AG20443 (cell line): ENCODE data around the gene CABLES2.
"Not testable (repeated sequence)": the region's sequence is repeated elsewhere in the genome, so short reads cannot be mapped to it uniquely, and the experiment has no call there.

Experiments
- DNase-seq: peaks from one replicate; pipeline ENCODE4 v3.0.0; 2012; ENCODE audit warnings: low spot score, mixed read lengths

The CABLES2 gene

DNA sequence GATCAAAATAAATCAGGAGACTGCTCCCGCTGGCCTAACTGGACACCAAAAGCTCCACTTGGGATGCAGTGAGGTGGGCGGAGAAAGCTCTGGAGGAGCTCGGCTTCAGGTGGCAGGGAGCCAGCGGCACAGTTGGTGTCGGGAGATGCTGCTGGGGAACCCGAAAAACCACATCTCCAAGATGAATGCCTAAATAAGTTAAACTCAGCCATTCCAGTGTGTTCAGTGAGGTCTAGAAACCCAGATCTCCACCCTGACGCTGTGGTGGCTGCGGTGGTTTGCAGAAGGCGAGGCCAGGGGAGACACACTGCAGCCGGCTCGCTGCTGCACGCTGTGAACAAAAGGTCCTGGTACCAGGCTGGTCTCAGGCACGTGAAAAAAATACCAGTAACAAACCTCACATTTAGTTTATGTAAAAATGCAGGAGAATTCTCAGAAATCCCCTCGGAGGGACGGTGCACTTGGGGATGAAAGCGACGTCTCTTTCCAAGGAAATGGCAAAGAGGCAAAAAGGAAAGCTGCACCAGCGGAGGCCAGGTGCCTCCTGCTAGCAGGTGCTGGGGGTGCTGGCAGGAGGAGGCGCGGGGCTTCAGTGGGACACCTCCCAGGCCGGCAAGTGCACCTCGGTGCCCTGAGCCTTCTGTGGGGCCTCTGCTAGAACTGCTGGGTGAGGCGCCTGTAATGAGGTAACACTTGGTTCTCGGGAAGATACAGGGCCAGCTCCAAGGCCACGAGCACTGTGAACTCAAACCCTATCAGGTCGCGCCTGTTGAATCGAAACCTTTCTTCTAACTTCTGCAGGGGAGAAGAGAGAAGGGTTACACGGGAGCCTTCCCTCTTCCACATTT, 16.5 kb downstream of the CABLES2 start:
- no peak for DNase-seq

DNA sequence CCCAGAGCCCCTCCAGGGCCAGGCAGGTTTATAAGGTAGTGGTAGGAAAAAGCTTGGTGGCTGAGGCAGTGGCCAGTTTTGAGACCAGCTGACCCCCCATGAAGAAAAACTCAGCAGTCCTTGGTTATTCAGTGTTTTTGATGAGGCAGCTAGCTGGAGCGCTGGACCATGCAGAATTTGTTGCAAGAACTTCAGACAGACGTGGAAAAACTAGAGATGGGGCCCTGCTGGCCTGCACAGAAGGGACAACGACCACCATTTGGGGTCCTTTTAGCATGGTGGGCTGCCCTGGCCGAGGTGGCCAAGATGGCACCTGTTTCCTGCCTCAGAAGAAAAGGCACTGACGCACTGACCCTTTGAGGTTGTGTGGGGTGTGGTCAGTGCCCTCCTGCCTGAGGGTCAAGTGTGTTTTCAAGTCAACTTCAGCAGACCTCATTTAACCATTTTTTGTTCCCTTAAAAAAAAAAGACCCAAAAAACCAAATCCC, 17.4 kb downstream of the CABLES2 start:
- no peak for DNase-seq

DNA sequence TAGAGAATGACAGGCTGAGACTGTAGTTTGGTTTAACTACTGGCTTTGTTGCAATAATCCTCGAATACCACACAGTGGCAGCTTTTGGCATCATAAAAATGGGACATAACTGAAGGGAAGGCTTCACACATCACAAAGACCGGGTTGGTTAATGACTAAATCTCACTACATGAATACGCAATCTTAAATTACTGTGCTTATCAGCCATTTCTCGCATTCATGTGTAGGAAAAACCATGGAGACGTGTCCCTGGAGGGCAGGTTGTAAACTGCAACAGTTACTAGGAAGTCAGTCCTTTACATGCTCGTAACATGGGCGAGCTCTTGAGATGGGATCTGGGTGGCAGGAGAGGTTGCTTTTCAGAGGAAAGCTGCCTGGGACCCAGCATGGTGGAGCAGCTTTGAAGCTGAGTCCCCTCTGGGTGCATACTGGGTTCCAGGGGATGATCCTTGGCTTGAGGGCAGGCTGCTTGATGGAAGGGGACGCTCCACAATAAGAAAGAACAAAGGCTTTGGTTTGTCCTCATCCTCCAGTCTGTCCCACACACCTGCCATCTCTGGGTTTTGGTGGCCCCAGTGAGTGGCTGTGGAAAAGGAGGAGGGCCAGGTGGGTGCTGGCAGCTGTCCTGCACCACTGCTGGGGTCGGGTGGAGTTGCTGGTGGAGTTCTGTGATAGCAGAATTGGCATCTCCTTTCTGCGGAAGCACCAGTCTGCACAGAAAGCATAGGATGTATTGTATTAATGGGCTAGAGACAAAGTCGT, 18.1 kb downstream of the CABLES2 start:
- DNase-seq: no peak

DNA sequence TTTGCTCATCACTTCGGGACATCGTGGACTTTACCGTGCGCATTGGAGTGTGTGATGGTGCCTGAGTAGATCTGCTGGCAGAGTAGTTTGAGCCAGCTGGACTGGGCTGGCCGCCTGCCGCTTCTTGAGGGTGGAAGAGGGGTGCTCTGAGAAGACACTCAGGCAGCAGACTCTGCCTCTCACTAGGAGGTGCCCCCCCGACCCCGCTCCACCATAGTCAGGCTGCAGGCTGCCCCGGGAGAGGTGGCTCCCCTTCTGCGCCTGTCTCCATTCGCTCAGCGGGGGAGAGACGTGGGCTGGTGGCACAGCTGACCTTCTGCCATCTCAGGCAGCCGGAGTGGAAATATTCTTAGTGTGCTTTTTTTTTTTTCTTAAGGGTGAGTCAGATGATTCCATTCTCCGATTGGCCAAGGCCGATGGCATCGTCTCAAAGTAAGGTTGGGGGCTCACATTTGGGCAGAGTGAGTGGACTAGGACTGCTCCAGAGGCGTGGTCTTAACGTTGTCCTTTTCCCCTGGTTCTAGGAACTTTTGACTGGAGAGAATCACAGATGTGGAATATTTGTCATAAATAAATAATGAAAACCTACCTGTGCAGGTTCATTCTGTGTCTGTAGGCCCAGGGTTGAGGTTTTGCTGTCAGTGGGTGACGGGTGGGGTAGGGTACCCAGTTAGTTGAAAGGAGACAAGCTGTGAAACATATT, 19.0 kb downstream of the CABLES2 start:
- no peak for DNase-seq

- DNase-seq: no peak
Measured at GRCh38 chr20:62387219-62387913, 19.7 kb downstream of the CABLES2 start.

GRCh38 chr20:62386383-62387218, 20.5 kb downstream of the CABLES2 start, which contains the start of gene RPS21:
Gene RPS21, plus strand, starts transcription at chr20:62387103. Its CDS starts 236 bp downstream, at chr20:62387339.
- peak; percentile 98 for DNase-seq

DNA sequence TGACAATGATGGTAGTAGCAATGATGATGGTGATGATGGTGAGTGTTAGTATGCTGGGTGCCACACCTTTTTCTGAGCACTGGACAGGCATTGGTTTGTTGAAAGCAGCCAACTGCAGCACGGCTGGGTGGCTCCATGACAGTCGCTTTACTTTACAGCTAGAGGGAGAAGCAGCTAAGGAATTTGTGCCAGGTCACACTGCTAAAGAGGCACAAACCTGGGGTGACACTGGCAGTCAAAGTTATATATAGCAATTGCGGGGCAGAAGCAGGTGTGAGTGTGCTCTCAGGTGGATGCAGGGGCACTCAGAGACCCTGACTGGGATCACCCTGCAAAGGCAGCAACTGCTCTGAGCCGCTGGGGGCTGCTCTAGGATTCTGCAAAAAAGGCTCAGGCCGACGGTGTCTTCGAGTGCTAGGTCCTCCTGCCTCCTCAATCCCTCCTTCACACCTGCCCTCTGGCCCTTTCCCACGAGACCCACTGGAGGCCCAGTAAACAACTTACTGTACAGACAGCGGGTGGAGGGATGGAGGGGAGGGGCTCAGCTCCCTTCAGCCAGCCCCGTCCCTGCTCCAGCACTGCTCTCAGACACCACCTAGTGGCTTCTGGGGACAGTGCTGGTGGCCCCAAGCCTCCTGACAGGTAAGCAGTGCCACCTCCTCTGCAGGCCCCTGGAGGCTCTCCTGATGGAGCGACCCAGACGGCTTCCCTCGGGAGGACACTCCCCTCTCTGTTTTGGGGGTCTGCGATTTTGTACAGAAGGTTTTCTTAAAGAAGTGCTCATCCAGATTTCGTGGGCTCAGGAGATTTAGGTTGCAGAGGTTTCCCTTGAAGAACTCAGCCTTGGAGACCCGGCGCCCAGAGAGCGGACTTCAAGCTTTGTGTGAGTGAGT, 24.5 kb downstream of the CABLES2 start:
- peak; percentile 84 for DNase-seq

DNA sequence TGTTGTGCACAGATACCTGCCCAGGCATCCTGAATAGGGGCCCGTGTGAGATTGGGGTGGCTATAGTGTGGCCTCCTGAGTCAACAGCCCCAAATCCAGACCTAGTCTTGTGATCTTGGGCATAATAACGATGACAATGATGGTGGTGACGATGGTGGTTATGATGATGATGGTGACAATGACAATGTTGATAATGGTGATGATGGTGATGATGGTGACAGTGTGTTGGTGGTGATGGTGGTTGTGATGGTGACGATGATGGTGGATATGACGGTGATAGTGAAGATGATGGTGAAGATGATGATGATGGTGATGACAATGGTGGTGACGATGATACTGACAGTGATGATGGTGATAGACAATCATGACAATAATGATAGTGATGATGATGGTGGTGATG, 25.2 kb downstream of the CABLES2 start:
- no peak for DNase-seq

DNA sequence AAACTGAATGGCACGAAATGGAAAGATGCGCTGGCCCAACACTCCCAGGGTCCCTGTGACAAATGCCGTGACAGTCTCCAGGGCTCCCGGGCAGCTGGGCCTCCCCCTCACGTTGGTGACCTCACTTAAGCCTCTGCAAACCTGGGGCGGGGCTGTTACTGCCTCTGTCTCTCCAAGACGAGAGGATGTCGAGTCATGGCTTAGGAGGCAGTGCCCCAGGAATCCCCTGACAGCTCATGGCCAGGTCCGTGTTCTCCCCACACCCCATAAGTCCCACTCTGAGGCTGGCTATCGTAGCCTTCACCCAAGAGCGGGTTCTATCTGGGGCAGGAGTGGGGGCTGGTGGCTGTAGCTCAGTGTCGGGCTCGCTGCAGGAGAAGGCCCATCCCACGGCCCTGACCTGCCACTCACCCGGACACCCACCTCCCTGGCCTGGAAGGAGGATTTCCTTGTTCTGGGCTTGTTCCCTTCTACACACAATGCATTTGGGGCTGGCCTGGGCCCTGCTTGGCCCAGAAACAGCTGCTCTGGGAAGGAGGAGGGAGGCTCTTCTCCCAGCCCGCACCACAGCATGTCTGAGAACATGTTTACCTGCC, 25.8 kb downstream of the CABLES2 start:
- DNase-seq: no peak

DNA sequence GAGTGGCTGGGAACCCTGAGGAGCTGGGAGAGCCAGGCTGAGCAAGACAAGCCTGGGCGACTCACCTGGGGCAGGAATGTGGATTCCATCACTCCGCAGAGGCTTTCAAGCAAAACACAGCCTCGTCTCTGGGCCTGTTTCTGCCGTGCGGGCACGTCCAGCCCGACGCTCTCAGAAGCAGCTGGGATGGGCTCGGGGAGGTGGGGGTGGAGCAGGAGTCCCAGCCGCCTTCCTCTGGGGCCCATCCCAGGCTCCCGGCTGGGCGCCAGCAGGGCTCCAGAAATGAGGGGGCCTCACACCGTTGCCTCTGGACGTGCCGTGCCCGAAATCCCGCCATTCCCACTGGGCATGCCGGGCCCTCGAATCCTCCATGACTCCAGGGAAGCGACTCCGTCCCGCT, 28.9 kb downstream of the CABLES2 start:
- no peak for DNase-seq

DNA sequence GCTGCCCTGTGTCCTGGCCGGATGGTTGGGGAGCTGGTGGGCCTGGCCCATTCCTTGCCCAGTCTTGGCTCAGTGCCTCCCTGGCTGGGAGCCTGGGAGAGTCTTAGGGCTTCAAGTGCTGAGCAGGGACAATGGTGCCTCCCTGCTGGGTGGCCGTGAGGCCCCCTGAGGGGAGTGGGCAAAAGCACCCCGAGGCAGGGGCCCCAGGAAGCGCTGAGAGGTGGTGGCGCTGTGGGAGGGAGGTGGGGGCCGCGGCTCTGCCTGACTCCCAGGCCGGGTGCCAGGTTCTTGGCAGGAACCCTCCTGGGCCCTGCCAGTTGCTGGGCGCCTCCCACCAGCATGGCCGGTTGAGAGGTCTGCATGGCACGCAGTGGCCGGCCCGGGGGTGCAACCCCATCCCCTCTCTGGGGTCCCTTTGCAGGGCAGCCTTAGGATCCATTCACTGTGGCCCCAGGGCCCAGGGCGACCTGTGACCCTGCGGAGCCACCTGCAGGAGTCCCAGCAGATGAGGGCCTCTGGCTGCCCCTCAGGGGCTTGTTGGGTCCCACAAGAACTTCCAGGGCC, 29.4 kb downstream of the CABLES2 start:
- no peak for DNase-seq

DNA sequence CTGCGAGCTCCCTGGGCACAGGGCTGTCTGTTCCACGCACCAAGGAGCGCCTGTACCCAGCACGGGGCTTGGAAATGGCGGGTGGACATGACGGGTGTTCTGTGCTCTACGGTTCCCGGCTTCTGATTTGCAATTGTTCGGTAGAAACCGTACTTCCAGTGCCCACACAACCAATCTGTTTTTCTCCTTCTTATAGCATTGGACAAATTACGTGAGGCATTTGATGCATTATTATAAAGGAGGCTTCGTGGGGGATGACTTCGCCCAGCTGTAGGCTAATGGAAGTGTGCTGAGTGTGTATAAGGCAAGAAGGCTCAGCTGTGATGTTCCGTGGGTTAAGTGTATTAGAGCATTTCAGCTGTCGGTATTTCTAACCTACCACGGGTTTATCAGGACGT, 30.0 kb downstream of the CABLES2 start:
- no peak for DNase-seq

- DNase-seq: peak; percentile 53
Measured at GRCh38 chr20:62376112-62377063, 30.7 kb downstream of the CABLES2 start.

DNA sequence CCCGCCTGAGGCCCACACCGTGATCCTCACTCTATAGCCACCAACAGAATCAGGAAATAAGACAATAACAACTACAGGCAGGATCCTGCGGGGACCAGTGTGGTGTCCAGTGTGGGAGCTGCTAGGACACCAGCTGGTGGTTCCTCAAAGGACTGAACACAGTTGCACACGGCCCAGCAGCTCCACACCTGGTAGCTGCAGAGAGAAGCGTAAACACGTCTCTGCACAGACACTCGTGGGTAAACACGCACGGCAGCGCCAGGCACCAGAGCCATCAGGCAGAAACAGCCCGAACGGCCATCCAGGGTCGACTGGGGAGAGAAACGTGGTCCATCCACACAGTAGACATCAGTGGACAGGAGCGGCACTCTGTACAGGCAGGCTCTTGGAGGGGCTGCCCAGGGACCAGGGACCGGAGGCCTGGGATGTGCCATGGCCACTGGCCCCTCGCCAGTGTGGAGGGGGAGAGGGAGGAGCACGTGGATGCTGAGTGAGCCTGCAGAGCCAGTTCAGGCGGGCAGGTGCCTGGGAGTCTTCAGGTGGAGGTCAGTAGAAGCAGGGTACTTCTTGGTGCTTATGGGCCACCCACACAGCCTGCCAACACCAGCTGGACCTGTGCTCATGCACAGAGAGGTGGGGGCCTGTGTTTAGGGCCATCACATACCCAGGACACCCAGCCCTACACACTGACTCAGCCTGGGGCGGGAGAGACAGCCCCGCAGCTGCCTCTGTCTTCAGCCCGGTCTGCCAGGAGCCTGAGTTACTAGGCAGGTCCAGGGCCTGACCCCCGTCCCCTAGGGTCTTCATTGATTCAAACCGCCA, 32.5 kb downstream of the CABLES2 start:
- DNase-seq: no peak

GRCh38 chr20:62373631-62374179, 33.4 kb downstream of the CABLES2 start:
- DNase-seq: not testable (repeated sequence)
